ENCODE results near the gene MYO18A.

- TF ChIP-seq POLR2A (IDR thresholded peaks at IDR 0.05; ENCODE audit: low read depth, low read length), result no peak
- no peak for TF ChIP-seq EZH2 (IDR thresholded peaks at IDR 0.05; ENCODE audit: borderline replicate concordance, control insufficient read depth, low read depth, low read length)
- TF ChIP-seq CHD1 (IDR thresholded peaks at IDR 0.05; ENCODE audit: low read depth, low read length), result no peak
- TF ChIP-seq CREM (IDR thresholded peaks at IDR 0.05; ENCODE audit: low read depth), result no peak
- TF ChIP-seq E4F1 (IDR thresholded peaks at IDR 0.05; ENCODE audit: borderline replicate concordance, partially characterized antibody), result no peak
- TF ChIP-seq CTCF (IDR thresholded peaks at IDR 0.05 in 2 of 3, conservative IDR thresholded peaks at IDR 0.05 in 1 of 3; ENCODE audit: control insufficient read depth in 2 of 3, extremely low read depth in 1 of 3, insufficient read depth in 1 of 3, low read depth in 3 of 3, low read length in 3 of 3), result no peak
- TF ChIP-seq BHLHE40 (IDR thresholded peaks at IDR 0.05; ENCODE audit: borderline replicate concordance in 1 of 2, low read depth in 2 of 2, low read length in 1 of 2), result no peak
- no peak for TF ChIP-seq CHD4 (IDR thresholded peaks at IDR 0.05)
- TF ChIP-seq REST (IDR thresholded peaks at IDR 0.05; ENCODE audit: low read depth, low read length), result no peak
- no peak for TF ChIP-seq TCF12 (IDR thresholded peaks at IDR 0.05; ENCODE audit: low read depth, low read length)
Observed at GRCh38 chr17:29107084-29107483, 73.1 kb downstream of the MYO18A start.

Data from GM12878 (cell line).